ENCODE data around the gene GRIA4. TPM values are rescaled to one million over a fixed set of nuclear protein-coding genes. Genes with fewer than 3 reads are reported as not detected.

Gene GRIA4
- total and polyA plus RNA-seq, 11 donors = 0.45 TPM; not detected in 10

- DNase-seq (no peak), ATAC-seq (no peak)
- H3K36me3 ChIP-seq = no peaks in the 10 kb centered on the region
- no peak for TF ChIP-seq CTCF (IDR thresholded peaks at IDR 0.05)
- TF ChIP-seq POLR2A (IDR thresholded peaks at IDR 0.05) = no peak
- H3K4me1 ChIP-seq = peaks cover 0 to 61% (median 39%) of the 10 kb centered on the region in 12 donors
- intact Hi-C loops (cut with DNase I) = no loop called here
- no peaks in the 10 kb centered on the region for H3K27me3 ChIP-seq
- no peaks in the 10 kb centered on the region for H3K9me3 ChIP-seq
- no peak overlapping the region for H3K4me3 ChIP-seq
- 75 to 84% (median 83%) methylated on average over 2 of the region's 2 CpGs for WGBS, 4 donors
- no peak overlapping the region for H3K27ac ChIP-seq
Observed at GRCh38 chr11:106017093-106017492, 407.2 kb downstream of the GRIA4 start.

- Histone ChIP-seq H3K9me3 (no peaks in the 10 kb centered on the region), H3K36me3 (no peaks in the 10 kb centered on the region), H3K27me3 (no peaks in the 10 kb centered on the region), H3K4me1 (peaks cover 0 to 50% (median 30%) of the 10 kb centered on the region in 12 donors), H3K4me3 (peak overlapping the region; percentile 66 to 96 (median 80)), H3K27ac (peak overlapping the region; percentile 21 to 90 (median 81))
- intact Hi-C loops (cut with DNase I) = loop anchor here in 4 of 10 donors (2.0 to 5.0 kb wide), 3 partner anchors 46 to 56 kb away; partner anchors contain the start of genes AASDHPPT (in 3 of the 4) and KBTBD3 (in 3 of the 4)
- WGBS, 4 donors = 16 to 19% (median 18%) methylated on average over 14 to 18 of the region's 18 CpGs
- peak in 1 of 4 donors; percentile 2 for ATAC-seq
- DNase-seq = no peak
- TF ChIP-seq POLR2A (IDR thresholded peaks at IDR 0.05) (no peak), CTCF (IDR thresholded peaks at IDR 0.05) (no peak)
Observed at GRCh38 chr11:106021181-106021966, 411.5 kb downstream of the GRIA4 start.

- TF ChIP-seq CTCF (IDR thresholded peaks at IDR 0.05) (peak in 2 of 12 donors; percentile 10 to 28), POLR2A (IDR thresholded peaks at IDR 0.05) (peak in 1 of 2 donors; percentile 26)
- intact Hi-C loops (cut with DNase I) = loop anchor here in 9 of 10 donors (1.0 to 5.0 kb wide), 4 partner anchors 45 to 55 kb away; partner anchors contain the start of genes AASDHPPT (in 8 of the 9) and KBTBD3 (in 8 of the 9)
- H3K4me3 ChIP-seq = peak within 1 kb of the TSS; percentile 66 to 96 (median 80)
- H3K27ac ChIP-seq = peak within 1 kb of the TSS; percentile 53 to 90 (median 84)
- ATAC-seq (peak; percentile 99), DNase-seq (peak; percentile 99 to 100 (median 100))
- no peaks in the 10 kb centered on the region for H3K36me3 ChIP-seq
- H3K4me1 ChIP-seq = peaks cover 0 to 45% (median 27%) of the 10 kb centered on the region in 12 donors
- no peaks in the 10 kb centered on the region for H3K9me3 ChIP-seq
- 1 to 3% (median 1%) methylated on average over 21 to 48 of the region's 48 CpGs for WGBS, 4 donors
- H3K27me3 ChIP-seq = no peaks in the 10 kb centered on the region
Observed at GRCh38 chr11:106021967-106022794, 412.3 kb downstream of the GRIA4 start, which contains the start of gene MSANTD4. Gene MSANTD4, minus strand, starts transcription at chr11:106022240. Its CDS starts 11,323 bp downstream, at chr11:106010917.

Data from heart left ventricle (tissue), 16 donors.